NB4 (cell line): ENCODE data around the gene SPECC1L.

Source experiments
- DNase-seq: peaks from one replicate; pipeline ENCODE4 v3.0.0; 2010; ENCODE audit warnings: low read depth
- H3K4me3 ChIP-seq: one replicate; pipeline ENCODE4 v1.5.1; 2011; ENCODE audit warnings: mild to moderate bottlenecking, low read depth, low read length, moderate library complexity
- MYC ChIP-seq: IDR thresholded peaks from 2 replicates; pipeline ENCODE4 v1.6.1; 2011; ENCODE audit warnings: low read depth, low read length
- POLR2A ChIP-seq: IDR thresholded peaks from 2 replicates; pipeline ENCODE4 v1.6.1; 2011; ENCODE audit warnings: mild to moderate bottlenecking; ENCODE audit not compliant: insufficient read length; ENCODE audit errors: extremely low read depth
- TF ChIP-seq, protein P1 (sequence below): IDR thresholded peaks from 2 replicates; pipeline ENCODE4 v1.6.1; 2011; ENCODE audit warnings: low read depth, low read length
- TF ChIP-seq, protein P2 (sequence below): IDR thresholded peaks from one replicate; pipeline ENCODE4 v1.5.1; 2012; ENCODE audit warnings: low read depth, low read length

Gene SPECC1L

GRCh38 chr22:24390156-24390555, 119.5 kb downstream of the SPECC1L start:
- no peak for DNase-seq
- TF ChIP-seq, protein P1, sequence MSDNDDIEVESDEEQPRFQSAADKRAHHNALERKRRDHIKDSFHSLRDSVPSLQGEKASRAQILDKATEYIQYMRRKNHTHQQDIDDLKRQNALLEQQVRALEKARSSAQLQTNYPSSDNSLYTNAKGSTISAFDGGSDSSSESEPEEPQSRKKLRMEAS, result no peak
- TF ChIP-seq POLR2A (no peak), MYC (no peak)
- TF ChIP-seq, protein P2, sequence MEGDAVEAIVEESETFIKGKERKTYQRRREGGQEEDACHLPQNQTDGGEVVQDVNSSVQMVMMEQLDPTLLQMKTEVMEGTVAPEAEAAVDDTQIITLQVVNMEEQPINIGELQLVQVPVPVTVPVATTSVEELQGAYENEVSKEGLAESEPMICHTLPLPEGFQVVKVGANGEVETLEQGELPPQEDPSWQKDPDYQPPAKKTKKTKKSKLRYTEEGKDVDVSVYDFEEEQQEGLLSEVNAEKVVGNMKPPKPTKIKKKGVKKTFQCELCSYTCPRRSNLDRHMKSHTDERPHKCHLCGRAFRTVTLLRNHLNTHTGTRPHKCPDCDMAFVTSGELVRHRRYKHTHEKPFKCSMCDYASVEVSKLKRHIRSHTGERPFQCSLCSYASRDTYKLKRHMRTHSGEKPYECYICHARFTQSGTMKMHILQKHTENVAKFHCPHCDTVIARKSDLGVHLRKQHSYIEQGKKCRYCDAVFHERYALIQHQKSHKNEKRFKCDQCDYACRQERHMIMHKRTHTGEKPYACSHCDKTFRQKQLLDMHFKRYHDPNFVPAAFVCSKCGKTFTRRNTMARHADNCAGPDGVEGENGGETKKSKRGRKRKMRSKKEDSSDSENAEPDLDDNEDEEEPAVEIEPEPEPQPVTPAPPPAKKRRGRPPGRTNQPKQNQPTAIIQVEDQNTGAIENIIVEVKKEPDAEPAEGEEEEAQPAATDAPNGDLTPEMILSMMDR, result no peak
- H3K4me3 ChIP-seq, result no peak overlapping the region

DNA sequence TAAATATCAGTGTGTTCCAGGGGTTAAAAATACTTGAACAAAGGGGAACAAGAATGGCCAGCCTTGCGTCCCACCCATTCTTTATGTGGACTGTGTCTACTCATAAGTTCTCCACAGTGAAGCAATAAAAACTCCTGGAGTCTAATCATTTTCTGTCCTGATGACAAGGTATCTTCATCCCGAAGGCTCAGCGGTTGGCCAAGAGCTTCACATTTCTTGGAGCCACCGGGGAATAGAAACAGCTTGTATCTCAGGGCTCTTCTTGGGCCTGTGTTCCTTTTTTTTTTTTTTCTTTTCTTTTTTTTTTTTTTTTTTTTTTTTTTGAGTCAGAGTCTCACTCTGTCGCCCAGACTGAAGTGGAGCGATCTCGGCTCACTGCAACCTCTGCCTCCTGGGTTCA, 119.9 kb downstream of the SPECC1L start:
- no peak overlapping the region for H3K4me3 ChIP-seq
- no peak for DNase-seq
- TF ChIP-seq, protein P2, result no peak
- TF ChIP-seq MYC, result no peak
- no peak for TF ChIP-seq POLR2A
- TF ChIP-seq, protein P1, result no peak

- H3K4me3 ChIP-seq, result no peak overlapping the region
- DNase-seq, result no peak
- TF ChIP-seq, protein P2, result no peak
- TF ChIP-seq MYC, result no peak
- no peak for TF ChIP-seq POLR2A
- TF ChIP-seq, protein P1, result no peak
Measured at GRCh38 chr22:24391836-24392217, 121.2 kb downstream of the SPECC1L start.

GRCh38 chr22:24392218-24392931, 121.7 kb downstream of the SPECC1L start:
- H3K4me3 ChIP-seq, result no peak overlapping the region
- TF ChIP-seq POLR2A, result no peak
- DNase-seq, result no peak

GRCh38 chr22:24393012-24393559, 122.5 kb downstream of the SPECC1L start:
- no peak for DNase-seq
- no peak overlapping the region for H3K4me3 ChIP-seq
- TF ChIP-seq POLR2A, result no peak
- TF ChIP-seq MYC, result no peak
- TF ChIP-seq, protein P2, result no peak
- TF ChIP-seq, protein P1, result no peak

DNA sequence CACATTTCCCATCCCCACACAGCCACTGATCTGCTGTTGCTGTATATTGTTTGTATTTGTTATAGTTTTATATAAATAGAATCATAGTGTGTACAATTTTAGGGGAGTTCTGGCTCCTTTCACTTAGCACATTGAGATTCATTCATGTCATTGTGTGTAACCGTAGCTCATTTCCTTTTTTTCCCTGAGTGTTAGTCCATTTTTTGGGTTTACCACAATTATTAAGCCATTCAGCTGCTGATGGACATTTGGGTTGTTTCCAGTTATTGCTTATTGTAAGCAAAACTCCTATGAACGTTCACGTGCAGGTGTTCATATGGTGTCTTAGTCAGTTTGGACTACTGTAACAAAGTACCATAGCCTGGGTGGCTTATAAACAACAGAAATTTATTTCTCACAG, 123.2 kb downstream of the SPECC1L start:
- no peak for DNase-seq
- TF ChIP-seq POLR2A, result no peak
- TF ChIP-seq, protein P2, result no peak
- no peak for TF ChIP-seq MYC
- TF ChIP-seq, protein P1, result no peak
- H3K4me3 ChIP-seq, result no peak overlapping the region
